Astrocyte of the cerebellum (primary cell): ENCODE data around the gene IER5L.
A peak's percentile ranks its signal among the peaks of the same experiment; 100 is the strongest.

Experiments
- DNase-seq: peaks from one replicate; pipeline ENCODE4 v3.0.0-alpha.2; 2011; ENCODE audit warnings: low read depth
- H3K4me3 ChIP-seq: 2 replicates; pipeline ENCODE4 v1.5.1; 2011; ENCODE audit warnings: mild to moderate bottlenecking, low read depth, low read length, moderate library complexity
- CTCF ChIP-seq: IDR thresholded peaks from 2 replicates; pipeline ENCODE4 v1.5.1; 2012; ENCODE audit warnings: low read length, low read depth, moderate library complexity, mild to moderate bottlenecking; ENCODE audit errors: missing control alignments
- in situ Hi-C: cut with HindIII; loops from 2 replicates; pipeline ENCODE4 v1.10.0; 2017; ENCODE audit warnings: low sequenced_read_pairs

Gene IER5L

GRCh38 chr9:129150122-129150521 lies 27.9 kb downstream of the IER5L start:
- in situ Hi-C loops, result no loop called here
- DNase-seq, result no peak
- TF ChIP-seq CTCF, result no peak
- H3K4me3 ChIP-seq, result no peak overlapping the region

GRCh38 chr9:129149442-129149841 lies 28.6 kb downstream of the IER5L start:
- no peak overlapping the region for H3K4me3 ChIP-seq
- in situ Hi-C loops, result no loop called here
- TF ChIP-seq CTCF, result no peak
- no peak for DNase-seq

- no peak overlapping the region for H3K4me3 ChIP-seq
- no peak for TF ChIP-seq CTCF
- in situ Hi-C loops, result no loop called here
- no peak for DNase-seq
Observed at GRCh38 chr9:129148463-129149204, 29.4 kb downstream of the IER5L start.

- in situ Hi-C loops, result no loop called here
- no peak overlapping the region for H3K4me3 ChIP-seq
- TF ChIP-seq CTCF, result no peak
- no peak for DNase-seq
Observed at GRCh38 chr9:129146441-129146941, 31.6 kb downstream of the IER5L start.

- in situ Hi-C loops, result no loop called here
- peak; percentile 8 for TF ChIP-seq CTCF
- no peak overlapping the region for H3K4me3 ChIP-seq
- DNase-seq, result peak; percentile 98
Observed at GRCh38 chr9:129145841-129146292, 32.2 kb downstream of the IER5L start.

- no peak for DNase-seq
- H3K4me3 ChIP-seq, result no peak overlapping the region
- in situ Hi-C loops, result no loop called here
- TF ChIP-seq CTCF, result no peak
Observed at GRCh38 chr9:129145316-129145715, 32.7 kb downstream of the IER5L start.
